HEK293 (cell line): ENCODE results near the gene SYTL3.
"Not testable (repeated sequence)": the region's sequence is repeated elsewhere in the genome, so short reads cannot be mapped to it uniquely, and the experiment has no call there.

Experiments used
- CTCF ChIA-PET: fragments of 350-600 bp; formaldehyde crosslinking; extraction: SDS; loops from one replicate; lab custom pipeline; 2021; ENCODE audit warnings: antibody characterized with exemption; lab: Yijun Ruan, JAX
- POLR2A ChIA-PET: fragments of 300-600 bp; formaldehyde crosslinking; extraction: SDS; loops from one replicate; lab custom pipeline; 2020; ENCODE audit warnings: antibody characterized with exemption, inconsistent platforms; lab: Yijun Ruan, JAX
- H3K27ac ChIP-seq: fragments of 200-500 bp; sonication (Bioruptor generic); 2 replicates; pipeline ENCODE4 v1.5.1; 2014; ENCODE audit warnings: low read depth, low read length, control low read depth, inconsistent platforms; ENCODE audit errors: extremely low read depth
- H3K36me3 ChIP-seq, 2 experiments: fragments of 200-500 bp in 1 of 2; sonication (Bioruptor generic) in 1 of 2; 1 replicate in 1 of 2; 2 replicates in 1 of 2; pipeline ENCODE4 v1.5.1; 2014 to 2017; ENCODE audit warnings: inconsistent platforms in 2 of 2, low read length in 2 of 2; ENCODE audit not compliant: control insufficient read depth in 2 of 2, insufficient read depth in 1 of 2
- H3K4me1 ChIP-seq: fragments of 200-500 bp; sonication (Bioruptor generic); 2 replicates; pipeline ENCODE4 v1.5.1; 2014; ENCODE audit warnings: mild to moderate bottlenecking, low read length, inconsistent platforms; ENCODE audit not compliant: control insufficient read depth, insufficient read depth
- H3K4me3 ChIP-seq: 2 replicates; pipeline ENCODE4 v1.5.1; 2011; ENCODE audit warnings: low read depth, mild to moderate bottlenecking, control low read depth, low read length, moderate library complexity
- H3K9me3 ChIP-seq: fragments of 200-500 bp; sonication (Bioruptor generic); 2 replicates; pipeline ENCODE4 v1.5.1; 2014; ENCODE audit warnings: low read depth, low read length, inconsistent platforms; ENCODE audit not compliant: control insufficient read depth, insufficient read depth
- PRDM1 ChIP-seq: fragments of 450-650 bp; formaldehyde crosslinking; IDR thresholded peaks from 2 replicates; pipeline ENCODE4; 2016; ENCODE audit warnings: missing biosample characterization, missing genetic modification characterization
- SETDB1 ChIP-seq: IDR thresholded peaks from one replicate; pipeline ENCODE4 v1.6.1; 2017; ENCODE audit warnings: mild to moderate bottlenecking, low read length, moderate library complexity, mixed read lengths; ENCODE audit not compliant: insufficient read length
- TCF7L2 ChIP-seq: IDR thresholded peaks from 2 replicates; pipeline ENCODE4 v1.6.1; 2011; ENCODE audit warnings: low read depth, mild to moderate bottlenecking, inconsistent platforms, low read length, moderate library complexity, borderline replicate concordance
- TRIM28 ChIP-seq: IDR thresholded peaks from 2 replicates; pipeline ENCODE4 v1.6.1; 2011; ENCODE audit warnings: low read length, control low read depth, borderline replicate concordance
- ZBTB49 ChIP-seq: fragments of 450-650 bp; formaldehyde crosslinking; IDR thresholded peaks from 2 replicates; pipeline ENCODE4 v1.5.1; 2016; ENCODE audit warnings: missing biosample characterization, missing genetic modification characterization, low read depth
- ZNF10 ChIP-seq: fragments of 450-650 bp; formaldehyde crosslinking; IDR thresholded peaks from 2 replicates; pipeline ENCODE4 v1.5.1; 2017; ENCODE audit warnings: missing biosample characterization, missing genetic modification characterization
- ZNF19 ChIP-seq: fragments of 450-650 bp; formaldehyde crosslinking; IDR thresholded peaks from 2 replicates; pipeline ENCODE4; 2016; ENCODE audit warnings: missing biosample characterization, missing genetic modification characterization, low read depth
- ZNF324 ChIP-seq: fragments of 450-650 bp; formaldehyde crosslinking; IDR thresholded peaks from 2 replicates; pipeline ENCODE4 v1.5.1; 2016; ENCODE audit warnings: missing biosample characterization, missing genetic modification characterization
- ZNF600 ChIP-seq: fragments of 450-650 bp; formaldehyde crosslinking; IDR thresholded peaks from 2 replicates; pipeline ENCODE4 v1.5.1; 2016; ENCODE audit warnings: missing biosample characterization, missing genetic modification characterization
- ZNF785 ChIP-seq: fragments of 450-650 bp; formaldehyde crosslinking; IDR thresholded peaks from 2 replicates; pipeline ENCODE4 v1.5.1; 2016; ENCODE audit warnings: missing biosample characterization, missing genetic modification characterization
- TF ChIP-seq, protein P1 (sequence below): fragments of 450-650 bp; formaldehyde crosslinking; IDR thresholded peaks from 2 replicates; pipeline ENCODE4 v1.5.1; 2016; ENCODE audit warnings: missing biosample characterization, missing genetic modification characterization

SYTL3 gene

GRCh38 chr6:158648682-158649131, 1.1 kb upstream of the SYTL3 start (continued):
- TF ChIP-seq, protein P1, sequence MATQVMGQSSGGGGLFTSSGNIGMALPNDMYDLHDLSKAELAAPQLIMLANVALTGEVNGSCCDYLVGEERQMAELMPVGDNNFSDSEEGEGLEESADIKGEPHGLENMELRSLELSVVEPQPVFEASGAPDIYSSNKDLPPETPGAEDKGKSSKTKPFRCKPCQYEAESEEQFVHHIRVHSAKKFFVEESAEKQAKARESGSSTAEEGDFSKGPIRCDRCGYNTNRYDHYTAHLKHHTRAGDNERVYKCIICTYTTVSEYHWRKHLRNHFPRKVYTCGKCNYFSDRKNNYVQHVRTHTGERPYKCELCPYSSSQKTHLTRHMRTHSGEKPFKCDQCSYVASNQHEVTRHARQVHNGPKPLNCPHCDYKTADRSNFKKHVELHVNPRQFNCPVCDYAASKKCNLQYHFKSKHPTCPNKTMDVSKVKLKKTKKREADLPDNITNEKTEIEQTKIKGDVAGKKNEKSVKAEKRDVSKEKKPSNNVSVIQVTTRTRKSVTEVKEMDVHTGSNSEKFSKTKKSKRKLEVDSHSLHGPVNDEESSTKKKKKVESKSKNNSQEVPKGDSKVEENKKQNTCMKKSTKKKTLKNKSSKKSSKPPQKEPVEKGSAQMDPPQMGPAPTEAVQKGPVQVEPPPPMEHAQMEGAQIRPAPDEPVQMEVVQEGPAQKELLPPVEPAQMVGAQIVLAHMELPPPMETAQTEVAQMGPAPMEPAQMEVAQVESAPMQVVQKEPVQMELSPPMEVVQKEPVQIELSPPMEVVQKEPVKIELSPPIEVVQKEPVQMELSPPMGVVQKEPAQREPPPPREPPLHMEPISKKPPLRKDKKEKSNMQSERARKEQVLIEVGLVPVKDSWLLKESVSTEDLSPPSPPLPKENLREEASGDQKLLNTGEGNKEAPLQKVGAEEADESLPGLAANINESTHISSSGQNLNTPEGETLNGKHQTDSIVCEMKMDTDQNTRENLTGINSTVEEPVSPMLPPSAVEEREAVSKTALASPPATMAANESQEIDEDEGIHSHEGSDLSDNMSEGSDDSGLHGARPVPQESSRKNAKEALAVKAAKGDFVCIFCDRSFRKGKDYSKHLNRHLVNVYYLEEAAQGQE (tag by site-specific recombination) = no peak
- TF ChIP-seq ZNF785 (tag by site-specific recombination) = no peak
- TF ChIP-seq TCF7L2 = no peak
- no peak for TF ChIP-seq PRDM1
- TF ChIP-seq ZBTB49 = no peak
- TF ChIP-seq ZNF19 (tag by site-specific recombination) = no peak

GRCh38 chr6:158651981-158652737, 2.3 kb downstream of the SYTL3 start:
- CTCF ChIA-PET = interaction anchor here (1.1 kb wide), 2 partner anchors 39 to 52 kb away, joined by 3 to 4 read pairs; no protein-coding TSS in a partner anchor
- H3K27ac ChIP-seq, H3K4me1 ChIP-seq, H3K36me3 ChIP-seq, H3K4me3 ChIP-seq, H3K9me3 ChIP-seq, POLR2A ChIA-PET: not testable (repeated sequence)

DNA sequence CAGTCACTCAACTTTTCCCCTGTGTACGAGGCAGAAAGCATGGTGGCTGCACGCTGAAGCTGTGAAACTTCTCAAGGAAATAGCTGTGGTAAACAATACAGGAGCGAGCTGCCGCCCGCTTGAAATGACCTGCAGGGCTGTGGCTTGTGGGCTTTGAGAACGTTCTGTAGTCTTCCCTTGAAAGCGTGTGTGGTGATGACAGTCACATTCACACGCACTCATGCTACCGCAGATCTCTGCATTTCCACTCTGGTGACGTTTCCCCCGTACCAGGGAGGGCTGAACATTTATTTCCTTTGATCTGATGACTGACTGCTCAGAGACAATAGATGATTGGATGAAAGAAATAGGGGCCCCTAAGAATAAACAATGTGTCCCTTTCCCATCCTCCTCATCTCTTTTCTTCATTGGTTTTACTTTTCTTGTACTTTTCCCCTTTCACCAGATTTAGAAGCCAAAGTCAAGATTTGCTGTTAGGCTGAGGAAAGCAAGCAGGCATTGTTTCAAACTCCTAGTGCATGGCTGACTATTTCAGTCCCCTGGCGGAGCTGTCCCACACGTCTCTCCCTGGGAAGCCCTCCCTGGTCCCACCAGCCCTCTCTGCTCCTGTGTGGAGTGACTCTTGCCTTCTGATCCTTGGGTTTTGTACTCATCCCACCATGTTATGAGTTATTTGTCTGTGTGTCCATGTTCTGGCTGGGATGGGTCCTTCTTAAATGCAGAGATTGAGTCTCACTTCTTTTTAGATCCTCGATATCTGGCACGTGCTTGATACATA, 3.9 kb downstream of the SYTL3 start:
- TF ChIP-seq TCF7L2 (0 out of 2 replicates have a peak, but pooled peaks have one; percentile 56), ZNF10 (tag by site-specific recombination) (no peak), SETDB1 (peak; percentile 6)
- POLR2A ChIA-PET = no interaction called here
- CTCF ChIA-PET = interaction anchor here (0.7 to 1.2 kb wide), 2 partner anchors 19 to 450 kb away, joined by 4 to 6 read pairs; no protein-coding TSS in a partner anchor
- H3K36me3 ChIP-seq = no peaks in the 10 kb centered on the region
- no peak overlapping the region for H3K4me3 ChIP-seq
- H3K4me1 ChIP-seq = no peaks in the 10 kb centered on the region
- no peak overlapping the region for H3K27ac ChIP-seq
- H3K9me3 ChIP-seq = no peaks in the 10 kb centered on the region

- Histone ChIP-seq H3K9me3 (no peaks in the 10 kb centered on the region), H3K36me3 (no peaks in the 10 kb centered on the region), H3K4me1 (no peaks in the 10 kb centered on the region), H3K27ac (no peak overlapping the region), H3K4me3 (no peak overlapping the region)
- CTCF ChIA-PET = interaction anchor here (1.0 to 1.2 kb wide), 2 partner anchors 18 to 440 kb away, joined by 6 read pairs; no protein-coding TSS in a partner anchor
- POLR2A ChIA-PET = no interaction called here
- 0 out of 2 replicates have a peak, but pooled peaks have one; percentile 38 for TF ChIP-seq ZNF600 (tag by site-specific recombination)
- TF ChIP-seq ZNF324 (tag by site-specific recombination) = no peak
- 0 out of 2 replicates have a peak, but pooled peaks have one; percentile 9 for TF ChIP-seq TRIM28
These were observed 4.6 kb downstream of the SYTL3 start for GRCh38 chr6:158654498-158654897.
